Hematopoietic multipotent progenitor cell treated with erythropoietin and hydrocortisone succinate and interleukin-3 and kit ligand, for 4 days (in vitro differentiated cells): ENCODE measurements around the gene IL36G.
"Not testable (repeated sequence)": the region's sequence is repeated elsewhere in the genome, so short reads cannot be mapped to it uniquely, and the experiment has no call there.

Experiments used
- DNase-seq: peaks from one replicate; pipeline ENCODE4 v3.0.0-alpha.2; 2015

Gene IL36G

DNA sequence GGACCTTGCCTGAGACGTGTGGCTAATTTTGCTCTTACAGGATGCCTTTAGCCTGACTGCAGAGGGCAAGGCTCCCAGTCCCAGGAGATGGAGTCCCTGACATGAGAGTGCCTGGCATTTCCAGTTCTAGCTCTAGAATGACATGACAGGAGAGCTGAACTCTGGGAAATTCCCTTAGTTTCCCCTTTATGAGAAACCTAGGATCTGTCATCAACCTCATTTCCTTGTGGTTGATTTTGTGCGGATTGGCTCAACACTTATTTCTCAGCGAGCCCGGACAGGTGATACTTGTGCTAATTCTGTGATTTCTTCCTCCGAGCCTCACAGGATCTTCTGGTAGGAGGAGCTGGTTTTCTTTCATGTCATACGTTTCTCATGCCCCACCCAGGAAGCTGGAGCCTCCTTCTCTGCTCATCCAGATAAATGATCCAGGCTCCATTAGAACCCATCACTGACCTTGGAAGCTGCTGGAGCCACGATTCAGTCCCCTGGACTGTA is at the start of gene IL36G:
TSS of gene IL36G (plus strand) at position 448 of the 498 bp plus-strand sequence. CDS start 633 bp downstream, outside the sequence.
- DNase-seq = no peak

DNA sequence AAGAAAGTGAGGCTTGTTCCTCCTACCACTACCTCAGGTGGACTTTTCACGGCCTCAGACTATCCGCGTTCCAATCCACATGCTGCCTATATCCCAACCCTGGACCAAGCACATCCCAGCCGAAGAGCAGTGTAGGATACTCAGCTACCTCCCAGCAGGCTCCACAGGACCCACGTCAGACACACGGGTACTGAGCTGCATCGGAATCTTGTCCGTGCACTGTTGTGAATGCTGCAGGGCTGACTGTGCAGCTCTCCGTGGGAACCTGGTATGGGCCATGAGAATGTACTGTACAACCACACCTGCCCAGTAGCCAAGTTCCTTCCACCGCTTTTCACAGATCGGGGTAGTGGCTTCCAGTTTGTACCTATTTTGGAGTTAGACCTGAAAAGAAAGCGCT is 44.5 kb upstream of the IL36G start:
- no peak for DNase-seq

DNA sequence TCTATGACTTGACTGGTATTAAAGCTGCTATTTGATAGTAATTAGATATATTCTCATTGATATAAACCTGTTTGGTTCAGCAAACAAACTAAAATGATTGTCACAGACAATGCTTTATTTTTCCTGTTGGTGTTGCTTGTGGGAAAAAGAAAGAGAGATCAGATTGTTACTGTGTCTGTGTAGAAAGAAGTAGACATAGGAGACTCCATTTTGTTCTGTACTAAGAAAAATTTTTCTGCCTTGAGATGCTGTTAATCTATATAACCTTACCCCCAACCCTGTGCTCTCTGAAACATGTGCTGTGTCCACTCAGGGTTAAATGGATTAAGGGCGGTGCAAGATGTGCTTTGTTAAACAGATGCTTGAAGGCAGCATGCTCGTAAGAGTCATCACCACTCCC is 43.7 kb upstream of the IL36G start:
- DNase-seq = not testable (repeated sequence)

DNA sequence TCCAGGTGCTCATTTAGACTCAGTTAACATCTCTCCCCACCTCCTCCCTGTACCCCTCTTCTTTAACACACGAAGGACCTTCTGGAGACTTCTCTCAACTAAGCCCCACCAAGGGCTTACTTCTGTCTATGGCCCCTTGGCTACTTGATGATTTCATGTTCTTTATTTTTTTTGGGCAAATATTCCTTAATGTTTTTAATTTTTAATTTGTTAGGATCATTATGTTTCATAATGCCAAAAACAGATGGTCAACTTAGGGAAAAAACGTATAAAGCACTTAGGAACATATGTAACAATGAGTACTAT is 40.9 kb upstream of the IL36G start:
- DNase-seq = no peak

DNA sequence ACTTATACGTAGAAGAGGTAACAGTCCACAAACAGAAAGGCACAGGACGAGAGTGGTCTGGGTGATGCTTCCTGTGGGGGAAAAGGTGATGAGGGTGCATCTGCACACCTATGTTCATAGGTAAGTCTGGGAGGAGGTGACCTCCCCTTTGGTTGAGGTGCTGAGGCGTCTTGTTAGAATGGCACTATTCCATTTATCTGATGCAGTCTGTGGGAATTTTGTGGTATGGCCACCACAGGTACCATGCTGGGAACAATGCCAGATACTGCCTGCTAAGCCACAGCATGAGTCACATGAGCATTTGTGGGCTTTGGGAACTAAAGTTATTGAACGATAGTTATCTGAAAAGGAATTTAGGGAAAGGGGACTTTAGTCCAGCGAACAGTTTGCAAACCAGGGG is 38.9 kb upstream of the IL36G start:
- DNase-seq = peak; percentile 27

DNA sequence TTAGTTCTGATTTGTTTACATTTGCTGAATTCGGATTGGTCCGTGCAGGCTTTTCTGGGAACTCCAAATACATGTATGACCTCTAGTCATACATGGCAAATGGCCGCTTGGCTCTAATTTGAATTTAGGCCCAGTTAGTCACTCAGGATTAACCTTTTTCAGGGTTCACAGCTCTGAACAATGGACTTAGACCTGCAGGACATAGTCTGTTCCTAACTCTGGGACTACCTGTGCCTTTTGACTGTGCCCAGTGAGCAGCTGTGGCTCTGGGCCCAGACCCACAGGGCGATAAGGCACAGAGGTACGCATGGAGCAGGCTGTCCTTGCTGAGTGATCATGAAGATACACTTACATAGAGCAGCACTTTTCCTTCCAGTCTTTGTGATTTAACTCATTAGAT is 38.4 kb upstream of the IL36G start:
- DNase-seq = no peak

DNA sequence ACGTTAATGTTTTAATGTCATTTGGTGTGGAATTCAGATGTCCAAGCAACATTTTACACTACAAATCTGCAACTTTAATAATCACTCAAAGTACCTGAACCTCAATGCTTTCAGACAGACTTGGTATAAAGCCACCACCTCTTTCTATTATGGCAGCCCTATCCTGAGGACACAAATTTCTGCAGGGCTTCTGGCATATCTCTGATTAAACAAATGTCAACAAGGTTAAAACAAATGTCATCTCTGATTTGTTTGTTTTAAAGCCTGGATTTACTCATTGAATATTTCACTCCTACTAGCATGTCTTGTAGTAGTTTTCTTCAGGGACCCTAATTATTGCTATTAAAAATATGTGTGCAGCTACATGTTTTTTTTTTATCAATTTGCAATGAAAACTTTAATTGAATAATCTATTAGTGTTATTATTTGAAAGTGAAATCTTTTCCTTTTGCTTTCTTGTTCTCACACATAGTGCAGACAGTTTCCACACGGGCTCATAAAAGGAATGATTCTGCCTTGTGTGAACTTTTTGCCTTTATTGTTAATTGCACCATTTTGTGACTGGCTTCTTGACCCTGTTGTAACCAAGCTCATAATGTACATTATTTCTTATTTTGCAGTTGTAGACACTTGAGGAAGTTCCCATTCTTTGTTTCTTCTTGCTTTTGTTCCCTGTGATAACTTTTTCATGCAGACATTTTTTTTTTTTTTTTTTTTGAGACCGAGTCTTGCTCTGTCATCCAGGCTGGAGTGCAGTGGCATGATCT is 36.8 kb upstream of the IL36G start:
- DNase-seq = no peak

DNA sequence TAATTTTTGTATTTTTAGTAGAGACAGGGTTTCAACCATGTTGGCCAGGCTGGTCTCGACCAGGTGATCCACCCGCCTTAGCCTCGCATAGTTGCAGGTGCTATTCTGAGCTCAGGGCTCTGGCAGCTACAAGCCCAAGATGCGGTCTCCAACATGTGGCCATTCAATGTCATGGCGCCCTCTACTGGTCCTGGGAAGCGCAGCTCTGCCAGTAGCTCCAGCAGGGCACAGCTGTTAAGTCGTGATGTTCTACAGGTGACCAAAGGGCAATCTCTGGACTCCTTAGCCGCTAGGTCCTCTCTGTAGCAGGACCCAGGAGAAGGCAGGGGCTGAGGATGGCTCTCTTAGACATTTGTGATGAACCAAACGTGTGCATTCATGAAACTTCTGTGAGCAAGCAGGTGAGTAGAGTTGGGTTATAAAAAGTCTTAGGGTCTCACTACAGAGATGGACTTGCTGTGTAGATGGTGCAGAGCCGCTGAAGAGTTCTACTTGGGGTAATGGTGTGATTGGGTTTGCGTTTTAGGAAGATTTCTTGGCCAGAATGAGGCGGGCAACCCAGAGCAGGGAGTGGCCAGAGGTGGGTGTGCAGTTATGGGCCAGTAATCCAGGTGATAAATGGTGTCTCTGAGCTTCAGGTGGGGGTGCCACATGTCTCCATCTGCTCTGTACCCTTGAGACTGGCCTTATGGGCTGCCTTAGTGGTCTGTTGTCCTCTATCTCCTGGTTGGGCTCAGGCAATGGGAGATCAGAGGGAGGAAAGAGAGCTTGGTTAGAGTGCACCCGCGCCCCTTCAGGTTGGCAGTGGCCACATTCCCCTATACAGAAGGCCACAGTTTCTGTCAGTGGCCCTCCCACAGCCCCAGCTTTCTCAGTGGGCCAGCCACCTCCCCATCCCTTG is 35.8 kb upstream of the IL36G start:
- DNase-seq = peak; percentile 92

DNA sequence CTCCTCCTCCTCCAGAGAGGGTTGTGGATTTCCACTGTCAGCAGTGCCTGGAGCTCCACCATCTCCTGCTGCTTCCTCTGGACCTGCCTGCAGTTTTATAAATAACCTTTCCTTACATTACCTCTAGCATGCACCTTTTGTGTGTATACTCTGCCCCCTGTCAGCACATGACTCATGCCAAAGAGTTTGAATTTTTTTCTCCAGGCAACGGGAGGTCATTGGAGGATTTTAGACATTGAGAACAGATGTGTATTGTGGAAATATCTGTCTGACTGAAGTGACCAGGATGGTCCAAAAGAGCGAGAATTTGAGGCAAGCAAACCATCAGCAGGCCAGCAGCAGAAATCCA is 35.2 kb upstream of the IL36G start:
- no peak for DNase-seq

DNA sequence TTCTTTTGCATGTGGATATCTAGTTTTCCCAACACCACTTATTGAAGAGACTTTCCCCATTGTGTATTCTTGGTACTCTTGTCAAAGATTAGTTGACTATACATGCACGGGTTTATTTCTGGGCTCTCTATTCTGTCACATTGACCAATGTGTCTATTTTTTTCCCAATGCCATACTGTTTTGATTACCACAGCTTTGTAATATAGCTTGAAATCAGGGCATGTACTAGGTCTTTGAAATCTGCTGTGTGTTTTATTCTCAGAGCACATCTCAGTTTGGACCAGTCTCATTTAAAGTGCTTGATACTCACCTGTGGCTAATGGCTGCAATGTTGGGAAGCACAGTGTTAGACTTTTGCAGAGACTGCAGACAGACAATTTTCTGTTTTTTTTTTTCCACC is 32.8 kb upstream of the IL36G start:
- no peak for DNase-seq

DNA sequence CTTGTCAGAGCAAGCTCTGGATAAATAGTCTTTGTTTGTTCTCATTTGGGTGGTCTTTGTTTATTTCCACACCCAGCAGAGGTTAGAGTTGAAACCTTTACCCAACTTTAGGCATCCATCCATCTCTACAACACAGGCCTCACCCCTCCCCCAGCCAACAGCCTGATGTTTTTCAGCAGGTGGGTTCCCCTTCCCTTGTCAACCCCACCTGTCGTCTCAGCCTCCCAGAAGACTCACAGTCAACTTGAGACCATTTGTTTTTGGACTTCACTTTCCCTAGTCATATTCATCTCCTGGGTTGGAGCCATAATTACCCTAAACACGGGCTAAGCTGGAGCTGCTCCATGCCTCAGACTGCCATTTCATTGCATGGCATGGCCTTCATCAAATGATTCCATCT is 31.7 kb upstream of the IL36G start:
- DNase-seq = no peak

DNA sequence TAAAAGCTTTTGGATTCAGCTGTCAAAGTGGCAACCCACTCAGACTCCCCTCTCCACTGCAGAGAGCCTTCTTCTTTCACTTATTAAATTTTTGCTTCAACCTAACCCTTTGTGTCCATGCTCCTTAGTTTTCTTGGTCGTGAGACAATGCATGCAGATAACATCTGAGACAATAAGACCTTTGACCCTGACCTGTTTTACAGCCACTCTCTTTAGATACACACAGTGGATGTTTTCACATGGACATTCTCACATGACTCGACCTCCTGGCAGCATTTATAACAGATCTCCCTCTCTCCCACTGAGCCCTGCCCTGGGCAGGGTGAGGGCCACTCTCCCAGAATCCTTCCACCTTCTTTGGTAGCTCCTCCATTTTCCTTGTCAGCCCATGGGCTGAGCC is 30.4 kb upstream of the IL36G start:
- no peak for DNase-seq

DNA sequence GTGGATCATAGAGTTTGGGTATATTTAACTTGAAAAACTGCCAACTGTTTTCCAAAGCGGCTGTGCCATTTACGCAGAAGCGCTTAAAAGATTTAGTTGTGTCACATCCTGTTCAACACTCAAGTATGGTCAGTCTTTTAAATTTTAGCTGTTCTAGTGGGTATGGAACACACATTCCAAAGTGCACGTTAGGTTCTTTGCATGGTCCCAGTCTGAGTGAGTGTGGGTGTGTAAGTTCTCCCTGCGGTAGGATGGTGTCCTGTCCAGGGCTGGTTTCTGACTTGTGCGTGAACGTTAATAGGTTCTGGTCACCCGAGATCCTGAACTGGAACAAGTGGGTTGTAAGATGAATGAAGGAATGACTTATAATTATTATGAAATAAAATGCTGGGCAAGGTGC is 28.4 kb upstream of the IL36G start:
- DNase-seq = no peak

DNA sequence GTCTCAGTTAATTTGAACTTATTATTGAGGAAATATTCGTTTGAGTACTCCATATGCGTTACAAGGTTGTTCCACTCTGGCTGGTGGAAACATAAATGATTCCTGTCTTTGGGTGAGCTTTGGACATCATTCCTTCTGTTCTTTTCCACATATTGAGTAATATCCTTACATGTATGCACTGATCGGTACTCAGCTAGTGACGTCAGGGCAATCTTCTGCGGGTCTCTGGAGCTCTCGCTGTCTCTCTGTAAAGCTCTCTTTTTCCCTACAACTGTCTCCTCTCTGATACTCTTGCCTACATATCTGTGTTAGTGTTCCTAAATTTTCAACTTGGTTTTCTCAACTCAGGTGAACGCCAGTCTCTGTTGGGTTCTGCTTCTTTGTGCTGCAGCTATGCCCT is 23.4 kb upstream of the IL36G start:
- no peak for DNase-seq

DNA sequence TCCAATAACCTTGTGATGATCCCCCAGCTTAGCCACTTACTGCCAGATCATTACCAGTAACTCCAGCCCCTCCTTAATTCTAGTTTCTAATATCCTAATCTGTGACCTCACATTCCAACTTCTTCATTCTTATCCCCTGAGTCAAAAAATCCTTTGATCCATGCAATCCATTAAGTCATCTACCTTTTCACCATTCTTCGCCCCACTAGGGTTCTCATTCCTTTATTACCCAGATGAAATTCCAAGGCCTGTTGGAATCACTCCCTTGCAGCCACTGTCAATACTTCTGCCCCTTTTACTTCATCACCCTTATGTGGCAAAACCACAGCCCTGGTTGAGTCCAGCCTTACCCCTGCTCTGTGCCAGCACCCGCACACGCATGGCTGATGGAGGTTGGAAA is 20.3 kb upstream of the IL36G start:
- no peak for DNase-seq

DNA sequence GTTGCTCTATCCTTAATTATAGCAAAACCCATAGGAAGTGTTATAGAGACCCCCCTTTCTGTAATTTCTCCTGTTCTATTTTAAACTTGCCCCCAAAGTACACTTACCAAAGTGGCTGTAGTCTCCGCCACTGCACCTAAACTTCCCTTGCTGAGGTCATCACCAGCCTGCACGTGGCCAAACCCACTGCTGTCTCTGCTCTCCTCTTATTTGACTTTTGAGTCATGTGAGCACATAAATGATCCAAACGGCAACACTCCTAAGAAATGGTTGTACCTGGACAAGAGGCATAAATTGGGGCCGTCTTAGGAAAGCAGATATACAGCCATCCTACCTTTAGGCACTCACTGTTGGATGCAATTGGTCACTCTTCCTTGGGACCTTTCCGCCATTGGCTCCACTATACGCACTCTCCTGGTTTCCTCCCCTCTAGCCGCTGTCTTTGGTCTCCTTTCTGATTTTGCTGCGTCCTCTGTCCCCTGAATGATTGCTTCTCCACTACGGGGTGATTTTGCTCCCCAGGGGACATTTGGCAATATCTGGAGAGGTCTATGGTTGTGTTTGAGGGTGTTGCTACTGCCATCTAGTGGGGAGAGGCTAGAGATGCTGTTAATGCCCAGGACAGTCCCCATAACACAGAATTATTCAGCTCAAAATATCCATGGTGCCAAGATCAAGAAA is 19.2 kb upstream of the IL36G start:
- peak; percentile 86 for DNase-seq

DNA sequence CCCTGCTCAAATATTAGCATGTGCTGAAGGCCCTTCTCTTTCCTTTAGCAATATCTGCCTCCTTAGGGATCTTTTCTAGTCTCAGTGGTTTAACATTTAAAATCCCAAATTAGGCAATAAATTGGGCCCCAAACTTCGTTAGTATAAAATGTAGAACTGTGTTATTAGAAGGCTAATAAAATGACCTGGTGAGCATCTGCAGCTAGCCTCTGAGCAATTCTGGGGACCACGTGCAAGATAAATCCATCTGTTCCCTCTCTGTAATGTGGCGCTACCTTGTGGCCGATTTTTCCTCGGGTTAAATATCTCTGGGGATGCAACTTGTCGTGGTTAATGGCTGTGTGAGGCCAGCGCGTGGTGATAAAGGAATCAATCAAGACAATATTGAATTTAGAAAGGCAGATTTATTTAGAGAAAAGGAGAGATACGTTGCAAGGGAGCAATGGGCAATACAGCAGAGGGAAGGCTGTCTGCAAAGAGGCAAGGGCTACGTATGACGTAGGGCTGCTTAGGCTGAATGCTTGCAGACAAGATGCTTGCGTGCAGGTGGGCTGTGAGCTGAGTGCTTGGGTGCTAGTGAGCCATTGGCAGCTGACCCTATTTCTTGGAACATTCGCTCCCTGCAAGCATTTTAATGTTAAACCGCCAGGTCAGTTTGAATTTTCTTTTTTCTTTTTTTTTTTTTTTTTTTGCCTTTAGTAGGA is 18.5 kb upstream of the IL36G start:
- peak; percentile 73 for DNase-seq

DNA sequence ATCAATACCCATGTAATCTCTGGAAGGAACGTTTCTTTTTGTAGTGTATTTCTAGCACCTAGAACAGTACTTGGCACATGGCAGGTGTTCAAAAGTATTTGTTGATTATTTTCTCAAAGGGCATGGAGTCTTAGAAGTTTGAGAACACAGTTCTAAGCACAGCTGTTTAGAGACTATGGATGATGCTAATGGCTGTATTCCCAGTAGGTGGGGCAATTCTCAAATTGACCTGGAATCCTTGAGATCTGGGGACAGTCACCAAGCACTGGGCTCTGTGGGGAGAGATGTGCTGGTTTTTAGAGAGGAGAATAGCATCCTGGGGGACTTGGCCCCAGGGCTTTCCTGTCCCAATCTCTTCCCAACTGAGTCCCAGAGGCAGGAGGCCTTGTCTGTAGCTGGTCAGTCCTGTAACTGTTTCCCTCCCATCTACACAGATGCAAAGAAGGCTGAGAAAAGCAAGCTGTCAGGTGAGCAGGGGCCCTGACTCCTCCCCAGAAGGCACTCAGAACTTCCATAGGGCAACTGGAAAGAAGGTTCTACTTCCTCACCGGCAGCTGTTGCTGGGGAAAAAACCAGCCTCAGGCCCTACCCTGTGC is 17.5 kb upstream of the IL36G start:
- peak; percentile 11 for DNase-seq

DNA sequence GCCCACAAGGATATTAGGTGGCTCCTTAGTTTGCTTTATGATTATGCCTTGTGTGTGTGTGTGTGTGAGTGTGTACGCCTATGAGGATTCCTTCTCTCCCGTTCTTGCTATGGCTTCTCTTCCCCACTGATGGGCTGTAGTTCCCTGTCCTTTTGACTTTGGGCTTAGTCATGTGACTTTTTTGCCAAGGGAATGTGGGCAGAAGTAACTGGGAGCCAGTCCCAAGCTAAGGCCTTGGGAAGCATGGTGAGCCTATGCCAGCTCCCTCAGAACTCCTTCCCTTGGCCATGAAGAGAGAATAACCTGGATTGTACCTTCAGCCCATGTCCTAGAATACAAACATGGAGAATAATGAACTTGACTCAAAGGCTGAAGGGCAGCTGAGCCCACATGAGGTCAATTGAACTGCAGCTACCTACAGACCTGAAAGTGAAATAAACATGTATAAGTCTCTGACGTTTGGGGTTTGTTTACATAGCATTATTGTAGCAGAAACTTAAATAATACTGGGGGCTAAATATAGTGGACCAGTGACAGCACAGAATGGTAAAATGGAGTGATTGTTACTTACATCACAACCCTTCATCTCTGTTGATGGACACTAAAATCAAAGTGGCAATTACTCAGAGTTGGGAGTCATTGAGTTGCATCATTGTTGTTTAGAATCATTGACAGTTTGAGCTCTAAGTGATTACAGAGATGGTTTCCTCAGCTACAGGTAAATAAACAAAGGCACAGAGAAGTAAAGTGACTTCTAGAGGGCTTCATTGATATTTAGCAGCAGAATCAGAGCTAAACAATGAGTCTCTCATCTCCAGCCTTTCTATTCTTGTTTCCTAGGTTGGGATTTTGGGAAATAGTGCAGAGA is 15.3 kb upstream of the IL36G start:
- no peak for DNase-seq

DNA sequence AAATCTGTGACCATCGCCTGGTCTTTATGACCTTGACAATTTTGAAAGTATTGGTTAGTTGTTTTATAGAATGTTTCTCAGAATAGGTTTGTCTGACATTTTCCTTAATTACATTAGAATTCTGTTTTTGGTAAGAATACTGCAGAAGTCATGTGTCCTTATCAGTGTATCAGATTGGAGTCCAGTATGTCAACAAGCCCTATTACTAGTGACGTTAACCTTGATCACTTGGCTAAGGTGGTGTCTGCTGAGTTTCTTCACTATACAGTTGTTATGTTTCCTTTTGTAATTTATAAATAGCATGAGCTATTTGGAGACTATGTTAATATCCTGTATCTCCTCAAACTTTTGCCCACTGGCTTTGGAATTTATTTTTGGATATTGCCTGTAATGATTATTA is 10.8 kb upstream of the IL36G start:
- no peak for DNase-seq

DNA sequence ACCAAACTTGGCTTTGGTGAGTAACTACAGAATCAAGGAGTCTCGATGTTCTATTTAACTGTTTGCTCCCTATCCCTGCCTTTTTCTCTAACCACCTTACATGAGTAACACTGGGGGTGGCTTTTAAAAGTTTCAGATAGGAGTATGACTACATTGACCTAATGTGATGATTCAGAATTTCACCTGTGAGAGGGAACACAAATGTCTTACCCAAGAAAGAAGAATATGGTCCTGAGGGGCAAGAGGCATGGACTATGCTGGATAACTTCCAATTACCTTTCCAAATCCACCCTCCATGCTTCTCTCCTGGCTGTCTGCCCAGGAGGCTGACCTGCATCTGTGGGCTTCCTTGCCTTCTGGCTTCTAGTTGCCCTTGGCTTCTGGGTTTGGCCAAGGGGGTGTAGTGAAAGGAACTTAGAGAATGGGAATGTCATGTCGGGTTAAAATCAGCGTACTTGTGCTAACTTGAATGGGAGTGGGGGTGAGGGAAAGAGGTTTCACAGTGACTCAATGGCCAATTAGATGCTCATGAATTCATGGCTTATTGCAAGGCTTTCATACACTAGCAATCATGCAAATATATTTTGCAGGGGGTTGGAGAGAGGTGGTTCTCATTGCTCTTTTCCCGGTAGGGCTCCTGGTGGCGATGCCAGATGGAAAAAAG is 5.3 kb upstream of the IL36G start:
- DNase-seq = no peak
